AG09319 (cell line): ENCODE results near the gene ZC3H7B.
"Not testable (repeated sequence)": the region's sequence is repeated elsewhere in the genome, so short reads cannot be mapped to it uniquely, and the experiment has no call there.

Experiments used
- DNase-seq: peaks from one replicate; pipeline ENCODE4 v3.0.0-alpha.2; 2010; ENCODE audit warnings: low read depth; ENCODE audit errors: extremely low read depth
- TF ChIP-seq, protein P1 (sequence below): IDR thresholded peaks from 2 replicates; pipeline ENCODE4 v1.5.1; 2011; ENCODE audit warnings: low read depth, mild to moderate bottlenecking, inconsistent platforms, low read length, moderate library complexity

Gene ZC3H7B

DNA sequence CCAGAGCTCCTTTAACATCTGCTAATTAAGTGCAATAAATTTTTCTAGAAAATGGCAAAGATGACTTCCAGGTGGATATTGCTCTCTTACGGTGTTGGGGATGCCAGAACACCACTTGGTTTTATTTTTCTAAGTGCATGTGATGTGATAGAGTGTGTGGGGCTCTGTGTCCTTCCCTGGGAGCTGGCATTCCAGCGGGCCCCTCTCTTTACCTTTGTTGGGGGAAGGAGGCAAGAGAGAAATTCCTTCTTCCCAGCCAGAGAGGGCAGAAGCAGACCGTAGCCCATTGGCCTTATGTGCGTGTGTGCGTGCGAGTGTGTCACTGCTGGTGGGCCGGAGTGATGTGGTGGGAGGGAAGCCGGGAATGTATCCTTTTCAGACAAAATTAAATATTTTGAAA, 97.6 kb downstream of the ZC3H7B start:
- TF ChIP-seq, protein P1, sequence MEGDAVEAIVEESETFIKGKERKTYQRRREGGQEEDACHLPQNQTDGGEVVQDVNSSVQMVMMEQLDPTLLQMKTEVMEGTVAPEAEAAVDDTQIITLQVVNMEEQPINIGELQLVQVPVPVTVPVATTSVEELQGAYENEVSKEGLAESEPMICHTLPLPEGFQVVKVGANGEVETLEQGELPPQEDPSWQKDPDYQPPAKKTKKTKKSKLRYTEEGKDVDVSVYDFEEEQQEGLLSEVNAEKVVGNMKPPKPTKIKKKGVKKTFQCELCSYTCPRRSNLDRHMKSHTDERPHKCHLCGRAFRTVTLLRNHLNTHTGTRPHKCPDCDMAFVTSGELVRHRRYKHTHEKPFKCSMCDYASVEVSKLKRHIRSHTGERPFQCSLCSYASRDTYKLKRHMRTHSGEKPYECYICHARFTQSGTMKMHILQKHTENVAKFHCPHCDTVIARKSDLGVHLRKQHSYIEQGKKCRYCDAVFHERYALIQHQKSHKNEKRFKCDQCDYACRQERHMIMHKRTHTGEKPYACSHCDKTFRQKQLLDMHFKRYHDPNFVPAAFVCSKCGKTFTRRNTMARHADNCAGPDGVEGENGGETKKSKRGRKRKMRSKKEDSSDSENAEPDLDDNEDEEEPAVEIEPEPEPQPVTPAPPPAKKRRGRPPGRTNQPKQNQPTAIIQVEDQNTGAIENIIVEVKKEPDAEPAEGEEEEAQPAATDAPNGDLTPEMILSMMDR, result no peak
- DNase-seq, result no peak

DNA sequence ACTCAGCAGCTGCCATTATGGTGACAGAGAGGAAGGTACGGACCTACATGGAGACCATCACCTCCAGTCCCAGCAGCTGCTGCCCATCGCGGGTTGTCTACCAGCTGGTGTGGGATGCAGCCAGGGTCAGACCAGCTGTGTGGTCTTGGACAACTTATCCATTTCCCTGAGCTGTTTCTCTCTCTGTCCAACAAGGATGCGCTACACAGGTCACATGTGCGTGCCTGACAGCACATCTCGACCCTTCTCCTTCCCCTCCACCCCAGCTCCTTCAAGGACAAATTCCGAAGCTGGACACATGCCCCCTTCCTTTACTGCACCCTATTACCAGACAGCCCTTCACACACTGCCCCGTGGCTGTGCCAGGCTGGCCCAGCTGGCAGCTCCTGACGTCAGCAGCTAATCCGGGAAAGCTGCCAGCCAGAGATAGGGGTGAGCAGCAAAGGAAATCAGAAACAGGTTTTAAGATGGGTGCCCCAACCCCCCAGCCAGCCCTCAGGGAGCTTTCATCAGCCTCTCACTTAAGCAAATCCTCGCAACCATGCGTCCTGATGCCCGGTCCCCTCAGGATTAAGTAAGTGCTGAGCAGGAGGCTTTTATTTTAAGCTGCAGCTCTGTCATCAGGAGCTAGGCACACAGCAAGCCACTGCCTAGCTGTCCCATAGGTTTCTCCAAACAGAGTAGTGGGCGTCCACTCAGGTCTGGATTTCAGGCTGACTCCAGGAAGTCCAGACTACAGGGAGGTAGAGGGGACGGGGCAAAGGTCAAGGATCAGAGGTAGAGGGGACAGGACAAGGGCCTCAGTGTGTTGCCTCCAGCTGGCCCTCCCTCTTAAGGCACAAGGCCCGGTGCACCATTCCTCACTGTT, 100.7 kb downstream of the ZC3H7B start:
- peak; percentile 94 for DNase-seq
- TF ChIP-seq, protein P1, result no peak

DNA sequence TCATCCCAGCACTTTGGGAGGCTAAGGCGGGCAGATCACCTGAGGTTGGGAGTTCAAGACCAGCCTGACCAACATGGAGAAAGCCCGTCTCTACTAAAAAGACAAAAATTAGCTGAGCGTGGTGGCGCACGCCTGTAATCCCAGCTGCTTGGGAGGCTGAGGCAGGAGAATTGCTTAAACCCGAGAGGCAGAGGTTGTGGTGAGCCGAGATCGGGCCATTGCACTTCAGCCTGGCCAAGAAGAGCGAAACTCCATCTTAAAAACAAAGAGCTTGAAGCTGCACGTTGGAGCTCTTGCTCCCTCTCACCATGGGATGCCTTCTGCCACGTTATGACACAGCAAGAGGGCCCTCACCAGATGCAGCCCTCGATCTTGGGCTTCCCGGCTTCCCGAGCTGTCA, 101.5 kb downstream of the ZC3H7B start:
- DNase-seq, result not testable (repeated sequence)

DNA sequence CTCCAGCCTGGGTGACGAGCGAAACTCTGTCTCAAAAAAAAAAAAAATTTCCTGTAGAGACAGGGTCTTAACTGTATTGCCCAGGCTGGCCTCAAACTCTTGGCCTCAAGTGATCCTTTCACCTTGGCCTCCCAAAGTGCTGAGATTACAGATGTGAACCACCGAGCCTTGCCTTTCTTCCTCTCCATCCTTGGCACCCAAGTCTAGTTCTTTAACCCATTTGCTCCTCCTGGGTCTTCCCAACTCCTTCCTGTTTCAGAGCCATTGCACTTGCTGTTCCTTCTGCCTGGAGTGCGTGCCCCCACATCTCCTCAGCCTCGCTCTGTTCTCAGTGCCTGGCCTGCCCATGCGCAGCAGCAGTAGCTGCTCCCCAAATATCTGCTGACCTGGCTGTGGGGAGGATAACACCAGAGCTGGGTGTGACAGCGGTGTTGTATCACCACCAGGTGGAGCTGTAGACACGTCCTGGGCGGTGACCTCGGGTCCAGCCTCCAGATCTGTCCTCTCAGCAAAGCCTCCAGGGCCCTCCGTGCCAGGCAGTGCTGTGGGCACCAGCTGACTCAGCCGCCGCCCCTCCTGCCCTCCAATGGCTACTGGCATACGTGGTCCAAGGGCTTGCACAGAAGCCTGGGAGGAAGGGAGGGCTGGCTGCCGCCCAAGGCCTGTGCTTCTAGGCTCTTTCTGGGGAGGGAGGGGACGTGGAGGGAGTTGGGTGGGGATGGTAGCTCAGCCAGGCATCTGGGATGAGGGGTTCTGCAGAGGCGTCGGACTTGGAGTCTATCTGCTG, 102.4 kb downstream of the ZC3H7B start:
- TF ChIP-seq, protein P1, result peak; percentile 93
- peak; percentile 69 for DNase-seq

DNA sequence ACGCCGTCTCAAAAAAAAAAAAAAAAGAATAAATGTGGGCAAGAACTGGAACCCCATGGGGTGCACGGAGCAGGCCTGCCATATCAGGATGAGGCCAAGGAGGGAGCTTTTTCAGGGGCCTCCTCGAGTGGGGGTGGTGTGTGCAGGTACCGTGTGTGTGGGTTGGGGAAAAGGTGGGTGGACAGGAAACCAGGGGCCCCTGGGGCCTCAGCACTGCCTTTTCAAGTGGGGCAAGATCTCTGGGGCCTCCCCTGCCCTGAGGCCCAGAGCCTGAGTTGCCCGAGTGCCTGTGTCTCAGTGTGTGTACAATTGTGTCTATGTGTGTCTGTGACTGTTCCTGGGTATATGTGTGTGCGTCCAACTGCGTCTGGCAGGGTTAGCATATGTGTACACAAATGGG, 104.3 kb downstream of the ZC3H7B start:
- no peak for DNase-seq
- TF ChIP-seq, protein P1, result no peak

DNA sequence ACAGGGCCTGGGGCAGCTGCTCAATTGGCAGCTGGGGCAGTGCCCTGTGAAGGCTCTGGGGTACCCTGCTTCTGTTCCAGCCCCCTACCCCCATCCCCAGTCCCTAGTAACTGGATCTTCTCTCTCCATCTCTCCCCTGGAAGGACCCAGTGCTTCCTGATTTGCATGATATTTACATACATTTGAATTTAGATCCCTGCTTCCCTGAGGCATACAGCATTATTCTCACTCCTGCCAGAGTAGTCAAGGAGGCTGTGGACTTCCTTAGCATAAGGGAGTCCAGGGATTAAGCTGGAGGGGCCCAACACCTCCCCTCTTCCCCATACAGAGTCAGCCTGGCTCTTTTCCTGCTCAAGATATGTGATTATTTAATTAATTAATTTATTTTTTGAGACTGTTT, 105.1 kb downstream of the ZC3H7B start:
- DNase-seq, result no peak
- TF ChIP-seq, protein P1, result no peak

DNA sequence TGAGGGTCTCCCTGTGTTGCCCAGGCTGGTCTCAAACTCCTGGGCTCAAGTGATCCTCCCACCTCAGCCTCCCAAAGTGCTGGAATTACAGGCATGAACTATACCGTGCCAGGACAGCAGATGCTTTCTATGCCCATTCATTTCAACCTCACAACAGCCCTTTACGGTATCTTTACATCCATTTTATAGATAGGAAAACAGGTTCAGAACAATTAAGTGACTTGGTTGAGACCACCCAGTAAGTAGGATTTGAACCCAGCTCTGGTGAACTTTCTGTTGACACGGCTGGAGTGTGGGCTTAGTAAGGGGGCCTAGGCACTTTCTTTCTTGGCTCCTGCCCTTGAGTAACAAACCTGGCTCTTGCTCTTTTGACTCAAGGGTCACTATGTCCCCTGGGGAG, 106.1 kb downstream of the ZC3H7B start:
- TF ChIP-seq, protein P1, result no peak
- DNase-seq, result no peak
